A549 (cell line): ENCODE results near the gene GJB5. TPM values are rescaled to one million over a fixed set of nuclear protein-coding genes. Genes with fewer than 3 reads are reported as not detected.

Experiments used
- ATAC-seq, 2 experiments: fragments of 200-7000 bp in 1 of 2; fragments of >200 bp in 1 of 2; cut with Nextera tagmentation in 1 of 2; cut with Tn5 transposase in 1 of 2; 3 replicates each; pipeline versions ENCODE4 v1.8.0 to v1.9.1; 2018 to 2020; ENCODE audit warnings: mild to moderate bottlenecking in 1 of 2, moderate library complexity in 1 of 2
- CTCF ChIA-PET: fragments of 300-600 bp; sonication (Branson Sonifier 250); formaldehyde crosslinking; extraction: SDS; loops from one replicate; lab custom pipeline; 2021; ENCODE audit warnings: antibody characterized with exemption, inconsistent platforms; lab: Yijun Ruan, JAX
- POLR2A ChIA-PET: fragments of 350-600 bp; formaldehyde crosslinking; extraction: SDS; loops from one replicate; lab custom pipeline; 2021; ENCODE audit warnings: antibody characterized with exemption, inconsistent platforms; lab: Yijun Ruan, JAX
- DNase-seq, 2 experiments: peaks; one replicate each; pipeline versions ENCODE4 v3.0.0 to v3.0.0-alpha.2; 2011 to 2016; ENCODE audit warnings: low read depth in 1 of 2, low spot score in 1 of 2
- FAIRE-seq: peaks from 2 replicates; lab custom pipeline; 2011; peaks lifted over from hg19 to GRCh38; lab: Jason Lieb, UNC
- H3K27ac ChIP-seq, 2 experiments: fragments of >200 bp; sonication (Bioruptor Twin); formaldehyde crosslinking; 3 replicates each; pipeline ENCODE4 v1.5.1; 2016 to 2017
- H3K4me1 ChIP-seq: fragments of >200 bp; sonication (Bioruptor Twin); formaldehyde crosslinking; 3 replicates; pipeline ENCODE4 v1.6.1; 2016
- H3K4me2 ChIP-seq: fragments of >200 bp; sonication (Bioruptor Twin); formaldehyde crosslinking; 3 replicates; pipeline ENCODE4 v1.6.1; 2016
- H3K4me3 ChIP-seq: fragments of >200 bp; sonication (Bioruptor Twin); formaldehyde crosslinking; 3 replicates; pipeline ENCODE4 v1.5.1; 2016
- H3K9me3 ChIP-seq: fragments of >200 bp; sonication (Bioruptor Twin); formaldehyde crosslinking; 3 replicates; pipeline ENCODE4 v1.6.1; 2016
- BCL3 ChIP-seq: fragments of >200 bp; sonication (Bioruptor Twin); formaldehyde crosslinking; IDR thresholded peaks from 3 replicates; pipeline ENCODE4 v1.6.1; 2016
- CHD4 ChIP-seq: fragments of 200-600 bp; sonication (generic); IDR thresholded peaks from 2 replicates; pipeline ENCODE4 v1.6.1; 2016; ENCODE audit warnings: antibody characterized with exemption, mild to moderate bottlenecking, borderline replicate concordance
- E2F6 ChIP-seq: IDR thresholded peaks from 2 replicates; pipeline ENCODE4 v1.6.1; 2012; ENCODE audit warnings: low read depth, borderline replicate concordance
- HEYL ChIP-seq: fragments of 250-450 bp; sonication (Bioruptor Pico); IDR thresholded peaks from 2 replicates; pipeline ENCODE4 v1.8.0; 2021; ENCODE audit warnings: mild to moderate bottlenecking, moderate library complexity
- HMGXB4 ChIP-seq: fragments of 250-450 bp; sonication (Bioruptor Pico); IDR thresholded peaks from 2 replicates; pipeline ENCODE4 v1.5.0; 2021; ENCODE audit warnings: mild to moderate bottlenecking, moderate library complexity, borderline replicate concordance
- KDM1A ChIP-seq: fragments of 200-600 bp; sonication (generic); IDR thresholded peaks from 2 replicates; pipeline ENCODE4 v1.6.1; 2016; ENCODE audit warnings: low read depth, mild to moderate bottlenecking
- KDM5A ChIP-seq: fragments of 200-600 bp; sonication (generic); IDR thresholded peaks from 2 replicates; pipeline ENCODE4 v1.6.1; 2016; ENCODE audit warnings: antibody characterized with exemption, mild to moderate bottlenecking
- MAFK ChIP-seq: fragments of 450-650 bp; IDR thresholded peaks from 2 replicates; pipeline ENCODE4 v1.6.1; 2014; ENCODE audit not compliant: partially characterized antibody
- MAX ChIP-seq: IDR thresholded peaks from 2 replicates; pipeline ENCODE4 v1.6.1; 2012
- POLR2A ChIP-seq: IDR thresholded peaks from 2 replicates; pipeline ENCODE4 v1.6.1; 2012; ENCODE audit warnings: mild to moderate bottlenecking, low read length
- POLR2AphosphoS2 ChIP-seq: conservative IDR thresholded peaks from 2 replicates; pipeline ENCODE4 v1.6.1; 2012; ENCODE audit warnings: low read length, improper control_type of control experiment, inconsistent platforms
- RCOR1 ChIP-seq: fragments of 150-350 bp; IDR thresholded peaks from 2 replicates; pipeline ENCODE4 v1.6.1; 2014; ENCODE audit warnings: antibody characterized with exemption, low read length, low read depth
- REST ChIP-seq: fragments of 200-600 bp; sonication (generic); IDR thresholded peaks from 2 replicates; pipeline ENCODE4 v1.6.1; 2016; ENCODE audit warnings: antibody characterized with exemption, mild to moderate bottlenecking, moderate library complexity
- SMC3 ChIP-seq: fragments of >200 bp; sonication (Bioruptor Twin); formaldehyde crosslinking; IDR thresholded peaks from 3 replicates; pipeline ENCODE4 v1.6.1; 2018; ENCODE audit warnings: inconsistent platforms
- TP53 ChIP-seq: fragments of 250-450 bp; sonication (Bioruptor Pico); IDR thresholded peaks from 2 replicates; pipeline ENCODE4 v1.5.0; 2021; ENCODE audit warnings: mild to moderate bottlenecking, moderate library complexity
- USF2 ChIP-seq: fragments of 450-650 bp; IDR thresholded peaks from 2 replicates; pipeline ENCODE4 v1.6.1; 2014; ENCODE audit warnings: antibody characterized with exemption
- ZC3H11A ChIP-seq: fragments of 450-650 bp; IDR thresholded peaks from 2 replicates; pipeline ENCODE4 v1.6.1; 2014; ENCODE audit warnings: antibody characterized with exemption, mild to moderate bottlenecking
- WGBS: methylation state at CpG from one replicate; pipeline ENCODE4 v1.1.6; 2017; ENCODE audit errors: missing lambda C conversion rate; 5-methylcytosine and 5-hydroxymethylcytosine counted together
- polyA minus RNA-seq: library from RNA; depleted of rRNA, polyadenylated mRNA; stranded (reverse); fragments of >200 nt; gene quantifications from 2 replicates; pipeline ENCODE4 v1.2.3, GENCODE V29; 2011; rRNA and poly(A)+ RNA removed
- polyA plus RNA-seq, 4 experiments: library from polyadenylated mRNA; depleted of rRNA in 3 of 4; stranded (reverse); fragments of >200 nt; fragmentation: RNase III in 1 of 4; extraction: RNeasy Plus Mini Kit Qiagen cat#74134 plus additional on column Dnase treatment in 1 of 4; gene quantifications; 2 replicates in 3 of 4; 3 replicates in 1 of 4; pipeline ENCODE4 v1.2.3, GENCODE V29; 2011 to 2017

Gene GJB5
- polyA plus RNA-seq (2011; rRNA removed) (0.11 and 0.16 TPM in 2 replicates), polyA plus RNA-seq (2017; fragmentation: RNase III; extraction: RNeasy Plus Mini Kit Qiagen cat#74134 plus additional on column Dnase treatment) (0.09 to 0.15 TPM in 2 of 3 replicates, not detected in the other), polyA minus RNA-seq (not detected in 2 replicates)
- 0.04 and 0.08 TPM in 2 replicates for polyA plus RNA-seq (2012; cell fraction: cytosol; rRNA removed)
- 0.05 TPM in 1 of 2 replicates, not detected in the other for polyA plus RNA-seq (2012; cell fraction: nucleus; rRNA removed)

- no peak within 1 kb of the TSS for H3K4me2 ChIP-seq
- no peak for FAIRE-seq
- no peak for TF ChIP-seq SMC3
- TF ChIP-seq, all 56 proteins: peak for 0
- 93% methylated on average over 3 of the region's 13 CpGs for WGBS
- ChIA-PET CTCF (interaction anchor here (5.0 kb wide), 1 partner anchor 12 kb away, joined by 27 read pairs; no protein-coding TSS in a partner anchor), POLR2A (no interaction called here)
- no peak for DNase-seq
- no peak within 1 kb of the TSS for H3K27ac ChIP-seq
- ATAC-seq = no peak
- no peaks in the 10 kb centered on the region for H3K9me3 ChIP-seq
- no peak within 1 kb of the TSS for H3K4me3 ChIP-seq
- H3K4me1 ChIP-seq = peaks cover 6% of the 10 kb centered on the region; the same call in 1 of the 3 replicates
These were observed at the start of gene GJB5 for GRCh38 chr1:34754964-34755637. TSS of gene GJB5 (plus strand) at chr1:34755047. CDS start at chr1:34757331, 2,284 bp downstream.

GRCh38 chr1:34705077-34705476 lies 49.8 kb upstream of the GJB5 start:
- TF ChIP-seq POLR2A (no peak), RCOR1 (no peak), HMGXB4 (CRISPR knock-in tag) (no peak), MAFK (no peak), MAX (no peak), BCL3 (no peak), USF2 (no peak), E2F6 (no peak), CHD4 (no peak), POLR2AphosphoS2 (no peak), REST (no peak), SMC3 (no peak), ZC3H11A (no peak), HEYL (no peak), TP53 (CRISPR knock-in tag) (no peak), KDM5A (no peak), KDM1A (no peak)
- no peak for DNase-seq
- Histone ChIP-seq H3K4me3 (no peak overlapping the region), H3K9me3 (no peaks in the 10 kb centered on the region), H3K4me1 (no peaks in the 10 kb centered on the region), H3K27ac (no peak overlapping the region), H3K4me2 (no peak overlapping the region)
- no peak for FAIRE-seq
- ChIA-PET CTCF (interaction anchor here (0.9 kb wide), 1 partner anchor 11 kb away, joined by 4 read pairs; no protein-coding TSS in a partner anchor), POLR2A (no interaction called here)
- ATAC-seq = no peak; a peak in 1 of 6 replicates
- WGBS = 2% methylated on average over 3 of the region's 3 CpGs
